ENCODE measurements around the gene KLHL29.

KLHL29 gene

GRCh38 chr2:23753291-23754010 lies 368.5 kb downstream of the KLHL29 start:
- no peak for TF ChIP-seq CTCF (conservative IDR thresholded peaks at IDR 0.05; ENCODE audit: low read depth)
- no peak overlapping the region for H3K27ac ChIP-seq
- CTCF ChIA-PET, result no interaction called here
- POLR2A ChIA-PET (ENCODE audit: low non-redundant PET), result no interaction called here
- DNase-seq (ENCODE audit: low spot score), result no peak

- ChIA-PET CTCF (no interaction called here), POLR2A (ENCODE audit: low non-redundant PET) (no interaction called here)
- TF ChIP-seq CTCF (conservative IDR thresholded peaks at IDR 0.05; ENCODE audit: low read depth), result no peak
- no peak overlapping the region for H3K27ac ChIP-seq
- no peak for DNase-seq (ENCODE audit: low spot score)
Measured at GRCh38 chr2:23754970-23755369, 370.0 kb downstream of the KLHL29 start.

- H3K27ac ChIP-seq, result no peak overlapping the region
- CTCF ChIA-PET, result interaction anchor here (0.6 to 0.7 kb wide), 2 partner anchors 26 to 102 kb away, joined by 3 to 4 read pairs; no protein-coding TSS in a partner anchor
- DNase-seq (ENCODE audit: low spot score), result peak; percentile 38
Measured at GRCh38 chr2:23756593-23757292, 371.8 kb downstream of the KLHL29 start.

GRCh38 chr2:23757686-23758433 lies 372.9 kb downstream of the KLHL29 start:
- H3K27ac ChIP-seq, result no peak overlapping the region
- DNase-seq (ENCODE audit: low spot score), result peak; percentile 70
- CTCF ChIA-PET, result interaction anchor here (0.6 kb wide), 1 partner anchor 793 kb away, joined by 3 read pairs; no protein-coding TSS in a partner anchor
- TF ChIP-seq CTCF (conservative IDR thresholded peaks at IDR 0.05; ENCODE audit: low read depth), result no peak
- POLR2A ChIA-PET (ENCODE audit: low non-redundant PET), result no interaction called here

More at GRCh38 chr2:23756593-23757292, 371.8 kb downstream of the KLHL29 start:
- TF ChIP-seq CTCF (conservative IDR thresholded peaks at IDR 0.05; ENCODE audit: low read depth), result no peak
- POLR2A ChIA-PET (ENCODE audit: low non-redundant PET), result no interaction called here

Data from RWPE1 (cell line).